CD14-positive monocyte (primary cell): ENCODE results near the gene C17orf100. TPM values are rescaled to one million over a fixed set of nuclear protein-coding genes. Genes with fewer than 3 reads are reported as not detected.
A peak's percentile ranks its signal among the peaks of the same experiment; 100 is the strongest.

Source experiments
- DNase-seq, 3 donors: peaks; one replicate each; pipeline ENCODE4 v3.0.0-alpha.2; 2011 to 2022
- H2AFZ ChIP-seq: 2 replicates; pipeline ENCODE4 v1.6.0; 2012; ENCODE audit warnings: mild to moderate bottlenecking, low read depth, low read length, inconsistent platforms; ENCODE audit not compliant: insufficient read depth, poor library complexity, severe bottlenecking
- H3K27ac ChIP-seq, 2 donors: 1 replicate in 1 of 2; 2 replicates in 1 of 2; pipeline ENCODE4 v1.5.1; 2012 to 2013; ENCODE audit warnings: low read length in 2 of 2, control low read depth in 1 of 2, inconsistent platforms in 1 of 2, low read depth in 1 of 2, mild to moderate bottlenecking in 1 of 2
- H3K27me3 ChIP-seq, 2 donors: one replicate each; pipeline versions ENCODE4 v1.6.0 to v1.6.1; 2011 to 2013; ENCODE audit warnings: low read length in 2 of 2; ENCODE audit not compliant: control insufficient read depth in 2 of 2, insufficient read depth in 2 of 2
- H3K36me3 ChIP-seq, 2 donors: replicated peaks in 1 of 2; 1 replicate in 1 of 2; 2 replicates in 1 of 2; pipeline versions ENCODE4 v1.5.1 to v1.6.1; 2012 to 2013; ENCODE audit warnings: low read length in 2 of 2, control low read depth in 1 of 2, inconsistent platforms in 1 of 2, mild to moderate bottlenecking in 1 of 2; ENCODE audit not compliant: insufficient read depth in 2 of 2, control insufficient read depth in 1 of 2
- H3K4me1 ChIP-seq, 2 donors: 1 replicate in 1 of 2; 2 replicates in 1 of 2; pipeline versions ENCODE4 v1.5.1 to v1.6.1; 2012 to 2013; ENCODE audit warnings: low read length in 2 of 2, control low read depth in 1 of 2, inconsistent platforms in 1 of 2, mild to moderate bottlenecking in 1 of 2, moderate library complexity in 1 of 2; ENCODE audit not compliant: insufficient read depth in 2 of 2, control insufficient read depth in 1 of 2
- H3K4me2 ChIP-seq: replicated peaks from 2 replicates; pipeline ENCODE3; 2012; ENCODE audit warnings: low read length, moderate library complexity, mild to moderate bottlenecking; ENCODE audit not compliant: poor library complexity, severe bottlenecking; ENCODE audit errors: extremely low read depth
- H3K4me3 ChIP-seq, 3 experiments: fragments of 200-600 bp in 1 of 3; sonication (generic) in 1 of 3; replicated peaks in 1 of 3; 1 replicate in 2 of 3; 2 replicates in 1 of 3; pipeline ENCODE4 v1.5.1; 2011 to 2013; ENCODE audit warnings: low read length in 3 of 3, mild to moderate bottlenecking in 3 of 3, control low read depth in 2 of 3, low read depth in 2 of 3, inconsistent platforms in 1 of 3, moderate library complexity in 1 of 3
- H3K79me2 ChIP-seq: 2 replicates; pipeline ENCODE4 v1.6.0; 2012; ENCODE audit warnings: mild to moderate bottlenecking, control low read depth, inconsistent platforms, low read length, moderate library complexity; ENCODE audit not compliant: insufficient read depth
- H3K9ac ChIP-seq: 2 replicates; pipeline ENCODE4 v1.6.0; 2017; ENCODE audit warnings: low read length, mild to moderate bottlenecking; ENCODE audit not compliant: insufficient read depth, poor library complexity, severe bottlenecking
- H3K9me3 ChIP-seq, 2 donors: replicated peaks in 1 of 2; 1 replicate in 1 of 2; 2 replicates in 1 of 2; pipeline versions ENCODE4 v1.5.1 to v1.6.1; 2012 to 2013; ENCODE audit warnings: low read length in 2 of 2, control low read depth in 1 of 2; ENCODE audit not compliant: control insufficient read depth in 1 of 2, insufficient read depth in 1 of 2
- H4K20me1 ChIP-seq: 2 replicates; pipeline ENCODE4 v1.6.0; 2012; ENCODE audit warnings: mild to moderate bottlenecking, low read length, control low read depth, moderate library complexity; ENCODE audit not compliant: insufficient read depth
- H3K27ac Mint-ChIP-seq, 7 donors: one replicate each; pipeline ENCODE4 v1.8.0; 2020; ENCODE audit warnings: mild to moderate bottlenecking in 7 of 7, mixed read lengths in 7 of 7, moderate library complexity in 6 of 7, inconsistent platforms in 2 of 7
- H3K27me3 Mint-ChIP-seq, 3 donors: one replicate each; pipeline ENCODE4 v1.8.0; 2021 to 2022; ENCODE audit warnings: low read depth in 3 of 3, mild to moderate bottlenecking in 3 of 3, mixed read lengths in 3 of 3, moderate library complexity in 3 of 3, inconsistent platforms in 1 of 3
- H3K36me3 Mint-ChIP-seq, 2 donors: one replicate each; pipeline ENCODE4 v1.8.0; 2020; ENCODE audit warnings: mixed read lengths in 2 of 2, inconsistent platforms in 1 of 2, mild to moderate bottlenecking in 1 of 2
- H3K4me1 Mint-ChIP-seq: one replicate; pipeline ENCODE4 v1.8.0; 2020; ENCODE audit warnings: mild to moderate bottlenecking, mixed read lengths
- H3K4me3 Mint-ChIP-seq, 2 donors: one replicate each; pipeline ENCODE4 v1.8.0; 2020; ENCODE audit warnings: mild to moderate bottlenecking in 2 of 2, mixed read lengths in 2 of 2, moderate library complexity in 1 of 2
- H3K9me3 Mint-ChIP-seq, 7 donors: one replicate each; pipeline ENCODE4 v1.8.0; 2020 to 2022; ENCODE audit warnings: mixed read lengths in 7 of 7, mild to moderate bottlenecking in 6 of 7, moderate library complexity in 6 of 7, inconsistent platforms in 2 of 7
- CTCF ChIP-seq: fragments of 200-600 bp; IDR thresholded peaks from one replicate; pipeline ENCODE4 v1.8.0; 2022; ENCODE audit warnings: antibody characterized with exemption, mild to moderate bottlenecking
- WGBS: methylation state at CpG from one replicate; pipeline ENCODE4 v1.1.5; 2013; ENCODE audit warnings: missing lambda C conversion rate; ENCODE audit not compliant: insufficient coverage; 5-methylcytosine and 5-hydroxymethylcytosine counted together
- intact Hi-C, 2 donors: fragments of 100-400 bp; cut with micrococcal nuclease; formaldehyde crosslinking; loops; one replicate each; pipeline versions ENCODE4 v1.15.0 to v1.15.1; 2023
- polyA plus RNA-seq, 3 donors: library from polyadenylated mRNA; depleted of rRNA in 1 of 3; unstranded in 2 of 3; stranded (reverse) in 1 of 3; fragments of 300-500 nt in 2 of 3; fragments of >200 nt in 1 of 3; fragmentation: Illumina TruSeq in 2 of 3; gene quantifications; 1 replicate in 2 of 3; 2 replicates in 1 of 3; pipeline ENCODE4 v1.2.3, GENCODE V29; 2012 to 2021

Gene C17orf100
- polyA plus RNA-seq, 3 donors: 0.51 to 1.8 (median 1.2) TPM

- H3K27ac Mint-ChIP-seq: peak overlapping the region; percentile 89 to 98 (median 94)
- H3K4me3 ChIP-seq: peak overlapping the region; percentile 86 to 95 (median 94)
- peaks cover 35% of the 10 kb centered on the region for H3K4me1 Mint-ChIP-seq
- peaks cover 0 to 11% (median 3%) of the 10 kb centered on the region in 3 donors for H3K27me3 Mint-ChIP-seq
- peaks cover 32 to 36% of the 10 kb centered on the region in 2 donors for H3K36me3 Mint-ChIP-seq
- H3K4me3 Mint-ChIP-seq: peak overlapping the region; percentile 97 to 99
- H3K4me2 ChIP-seq: peak overlapping the region; percentile 88
- H3K36me3 ChIP-seq: peaks cover 20 to 38% of the 10 kb centered on the region in 2 donors
- H3K79me2 ChIP-seq: peaks cover 40% of the 10 kb centered on the region
- H3K9me3 ChIP-seq: no peaks in the 10 kb centered on the region
- TF ChIP-seq CTCF: no peak
- intact Hi-C loops: loop anchor here in 1 of 2 donors (10.0 kb wide), 1 partner anchor 167 kb away; no protein-coding TSS in a partner anchor
- peak in 2 of 3 donors; percentile 21 to 36 for DNase-seq
- peaks cover 21 to 33% of the 10 kb centered on the region in 2 donors for H3K4me1 ChIP-seq
- no peaks in the 10 kb centered on the region for H3K9me3 Mint-ChIP-seq
- H3K27me3 ChIP-seq: no peaks in the 10 kb centered on the region
- peak overlapping the region; percentile 74 for H3K9ac ChIP-seq
- peaks cover 26% of the 10 kb centered on the region for H4K20me1 ChIP-seq
- WGBS: 16% methylated on average over 12 of the region's 20 CpGs
- peak overlapping the region; percentile 61 to 88 for H3K27ac ChIP-seq
- peak overlapping the region; percentile 89 for H2AFZ ChIP-seq
These were observed 10.2 kb upstream of the C17orf100 start for GRCh38 chr17:6641247-6641863.

- Histone ChIP-seq H3K27ac (no peak overlapping the region), H3K9me3 (no peaks in the 10 kb centered on the region), H3K4me1 (peaks cover 21 to 33% of the 10 kb centered on the region in 2 donors), H3K36me3 (peaks cover 20 to 49% of the 10 kb centered on the region in 2 donors), H3K79me2 (peaks cover 43% of the 10 kb centered on the region), H3K4me2 (no peak overlapping the region), H3K27me3 (no peaks in the 10 kb centered on the region), H2AFZ (no peak overlapping the region), H3K4me3 (no peak overlapping the region), H4K20me1 (peaks cover 32% of the 10 kb centered on the region), H3K9ac (no peak overlapping the region)
- Mint-ChIP-seq H3K4me3 (no peak overlapping the region), H3K4me1 (peaks cover 37% of the 10 kb centered on the region), H3K9me3 (no peaks in the 10 kb centered on the region), H3K27me3 (peaks cover 0 to 11% (median 3%) of the 10 kb centered on the region in 3 donors), H3K36me3 (peaks cover 42 to 44% of the 10 kb centered on the region in 2 donors), H3K27ac (peak overlapping the region in 1 of 7 donors; percentile 69)
- no peak for TF ChIP-seq CTCF
- no peak for DNase-seq
- intact Hi-C loops: loop anchor here in 1 of 2 donors (10.0 kb wide), 1 partner anchor 168 kb away; no protein-coding TSS in a partner anchor
- no CpG with 5 or more reads among the region's 2 CpGs for WGBS
These were observed 9.0 kb upstream of the C17orf100 start for GRCh38 chr17:6642592-6642991.
